GM21447 (cell line): ENCODE data around the gene CCDC91.
"Not testable (repeated sequence)": the region's sequence is repeated elsewhere in the genome, so short reads cannot be mapped to it uniquely, and the experiment has no call there.

Source experiments
- ATAC-seq: cut with Tn5 transposase; IDR thresholded peaks from one replicate; pipeline ENCODE4 v1.9.1; 2021; ENCODE audit not compliant: unreplicated experiment

Gene CCDC91

DNA sequence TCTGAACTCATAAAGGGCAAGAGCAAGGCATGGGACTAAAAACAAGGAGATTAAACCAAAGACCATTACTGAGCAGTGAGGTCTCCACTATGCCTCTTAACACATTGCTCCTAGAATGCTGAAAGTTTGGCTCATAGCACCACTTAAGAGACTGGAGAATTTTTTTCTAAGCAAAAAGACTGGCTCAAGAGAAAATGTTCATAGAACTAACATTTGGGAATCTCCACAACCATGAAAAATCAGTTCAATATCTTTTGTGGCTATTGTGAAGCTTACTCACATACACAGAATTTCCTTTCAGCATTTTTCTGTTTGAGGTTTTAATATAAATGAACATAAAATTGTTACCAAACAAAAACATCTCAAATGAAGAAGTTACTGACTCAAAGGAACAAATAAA, 255.8 kb downstream of the CCDC91 start:
- ATAC-seq: no peak

DNA sequence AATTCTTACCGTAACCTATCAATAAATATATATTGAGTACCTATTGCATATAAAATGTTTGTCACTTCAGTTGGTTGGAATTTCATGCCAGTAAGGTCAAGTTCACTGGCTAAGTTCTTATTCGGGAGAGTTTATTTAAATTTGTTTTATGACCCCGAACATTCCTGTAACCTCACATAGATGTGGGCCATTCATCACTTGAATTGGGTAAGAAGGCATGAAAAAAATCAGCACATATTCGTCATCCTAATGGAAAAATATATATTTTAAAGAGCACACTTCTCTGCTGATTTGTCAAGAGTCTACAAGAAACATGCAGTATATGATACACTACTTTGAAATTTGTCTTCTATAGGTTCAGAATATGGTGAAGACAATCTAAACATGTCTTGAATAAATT, 263.4 kb downstream of the CCDC91 start:
- no peak for ATAC-seq

DNA sequence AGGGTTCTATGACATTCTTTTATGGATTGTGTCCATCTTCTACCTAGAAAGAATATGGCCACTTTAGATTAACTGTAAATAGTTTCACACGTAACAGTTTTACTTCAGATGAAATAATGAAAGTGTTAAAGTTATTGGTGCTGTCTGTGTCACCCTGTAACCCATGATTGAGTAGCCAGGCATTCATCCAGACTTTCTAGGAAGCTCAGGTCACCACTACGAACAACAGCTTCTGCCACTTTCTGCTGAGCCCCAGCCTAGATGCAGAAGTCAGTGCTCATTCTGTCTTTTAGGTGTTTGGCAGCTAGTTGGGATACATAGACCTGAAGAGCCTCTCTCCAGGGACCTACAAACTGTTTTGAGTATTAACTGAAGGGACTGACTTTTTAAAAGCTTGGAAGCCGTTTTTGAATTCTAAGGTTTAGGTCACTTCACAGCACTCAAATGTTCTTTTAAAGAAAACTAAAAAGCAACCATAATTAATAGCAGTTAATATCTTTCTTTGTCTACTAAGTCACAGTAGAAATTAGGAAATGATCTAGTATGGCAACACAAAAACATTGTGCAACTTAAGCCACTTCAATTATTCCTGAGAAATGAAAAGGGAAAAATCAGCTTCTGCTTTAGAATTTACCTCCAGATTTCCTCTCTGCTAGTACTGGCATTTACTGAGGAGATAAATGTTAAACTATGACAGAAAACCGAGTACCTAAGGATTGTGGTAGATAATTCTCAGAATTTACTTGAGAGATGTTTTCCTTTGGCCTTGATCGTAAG, 266.9 kb downstream of the CCDC91 start:
- ATAC-seq: no peak

GRCh38 chr12:28457785-28458184, 267.5 kb downstream of the CCDC91 start:
- ATAC-seq: no peak

- no peak for ATAC-seq
Measured at GRCh38 chr12:28459481-28459880, 269.2 kb downstream of the CCDC91 start.

DNA sequence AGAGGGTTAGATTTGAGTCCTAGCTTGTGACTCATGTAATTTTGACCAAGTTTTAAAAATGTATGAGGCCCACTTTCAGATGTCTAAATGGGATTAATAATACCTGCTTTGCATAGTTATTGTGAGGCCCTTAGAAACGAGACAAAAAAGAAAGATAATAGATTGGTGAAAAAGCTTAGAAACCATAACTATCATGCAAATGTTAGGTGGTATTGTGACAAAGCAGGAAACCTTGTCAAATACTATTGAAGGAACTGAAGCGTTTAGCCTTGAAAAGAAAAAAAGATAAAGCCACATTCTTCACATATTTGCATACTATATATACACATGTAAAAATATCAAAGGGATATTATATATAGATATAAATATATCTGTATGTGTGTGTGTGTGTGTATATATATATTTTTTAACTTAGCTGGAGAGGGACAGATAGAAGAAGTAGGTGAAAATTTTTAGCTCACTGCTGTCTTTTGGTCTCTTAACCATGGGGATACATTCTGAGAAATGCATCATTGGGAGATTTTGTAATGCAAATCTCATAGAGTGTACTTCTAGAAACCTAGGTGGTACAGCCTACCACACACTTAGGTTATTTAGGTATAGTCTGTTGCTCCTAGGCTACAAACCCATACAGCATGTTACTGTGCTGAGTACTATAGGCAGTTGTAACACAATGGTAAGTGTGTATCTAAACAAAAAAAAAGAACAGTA, 270.3 kb downstream of the CCDC91 start:
- ATAC-seq: no peak

DNA sequence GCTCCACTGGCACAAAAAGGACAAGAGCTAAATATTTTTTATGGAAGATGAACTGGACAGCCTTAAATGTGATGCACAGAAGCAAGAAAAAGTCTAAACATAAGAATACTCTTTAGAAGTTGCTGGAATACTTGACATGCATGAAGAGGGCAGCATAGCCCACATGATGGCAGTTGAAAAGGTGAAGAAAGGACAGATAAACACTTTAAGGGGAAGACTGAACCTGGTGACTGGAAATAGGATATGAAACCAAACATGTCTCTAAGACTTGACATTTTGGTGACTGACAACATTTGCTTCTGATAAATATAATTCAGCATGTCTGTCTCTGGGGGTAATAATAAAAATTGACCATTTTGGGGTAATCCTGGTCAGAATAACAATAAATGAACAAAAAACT, 273.1 kb downstream of the CCDC91 start:
- no peak for ATAC-seq

GRCh38 chr12:28471762-28472161, 281.5 kb downstream of the CCDC91 start:
- not testable (repeated sequence) for ATAC-seq

DNA sequence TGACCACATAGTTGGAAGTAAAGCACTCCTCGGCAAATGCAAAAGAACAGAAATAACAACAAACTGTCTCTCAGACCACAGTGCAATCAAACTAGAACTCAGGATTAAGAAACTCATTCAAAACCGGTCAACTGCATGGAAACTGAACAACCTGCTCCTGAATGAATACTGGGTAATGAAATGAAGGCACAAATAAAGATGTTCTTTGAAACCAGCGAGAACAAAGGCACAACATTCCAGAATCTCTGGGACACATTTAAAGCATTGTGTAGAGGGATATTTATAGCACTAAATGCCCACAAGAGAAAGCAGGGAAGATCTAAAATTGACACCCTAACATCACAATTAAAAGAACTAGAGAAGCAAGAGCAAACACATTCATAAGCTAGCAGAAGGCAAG, 285.9 kb downstream of the CCDC91 start:
- ATAC-seq: not testable (repeated sequence)

- not testable (repeated sequence) for ATAC-seq
Measured at GRCh38 chr12:28479097-28479496, 288.8 kb downstream of the CCDC91 start.

DNA sequence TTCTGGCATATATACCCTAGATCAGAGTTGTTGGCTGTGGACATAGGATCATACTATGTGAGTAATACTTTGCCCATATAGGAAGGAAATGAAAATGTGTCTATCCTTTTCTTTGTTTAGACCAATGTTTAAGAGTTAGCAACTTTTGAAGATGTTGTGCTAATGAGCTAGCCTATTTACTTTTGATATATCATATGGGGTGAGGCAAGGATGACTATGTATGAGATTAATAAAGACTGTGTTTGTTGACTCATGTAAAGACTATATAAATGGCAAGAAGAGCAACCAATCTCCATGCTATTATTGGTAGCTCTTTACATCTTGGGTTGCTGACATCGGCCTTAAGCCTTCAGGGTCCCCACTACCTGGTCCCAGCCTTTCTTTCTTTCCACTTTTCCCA, 289.4 kb downstream of the CCDC91 start:
- no peak for ATAC-seq

GRCh38 chr12:28484156-28484555, 293.9 kb downstream of the CCDC91 start:
- no peak for ATAC-seq

DNA sequence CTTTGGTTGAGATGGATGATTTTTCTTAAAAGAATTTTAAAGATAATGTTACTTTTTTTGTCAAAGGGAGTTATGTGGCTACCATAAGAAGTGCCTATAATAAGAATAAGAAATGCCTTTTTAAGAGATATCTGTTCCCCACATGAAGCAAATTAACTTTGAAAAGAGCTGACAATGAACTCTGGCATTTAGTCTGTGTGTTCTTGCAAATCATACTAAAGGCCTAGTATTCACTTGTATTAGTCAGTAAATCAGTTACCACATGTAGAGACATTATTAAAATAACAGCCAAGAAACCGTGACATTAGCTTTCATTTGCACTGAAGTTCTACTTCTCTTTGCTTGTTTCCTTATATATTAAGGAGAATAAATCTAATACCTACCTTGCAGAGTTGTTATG, 296.3 kb downstream of the CCDC91 start:
- no peak for ATAC-seq

GRCh38 chr12:28489246-28489645, 299.0 kb downstream of the CCDC91 start:
- no peak for ATAC-seq

DNA sequence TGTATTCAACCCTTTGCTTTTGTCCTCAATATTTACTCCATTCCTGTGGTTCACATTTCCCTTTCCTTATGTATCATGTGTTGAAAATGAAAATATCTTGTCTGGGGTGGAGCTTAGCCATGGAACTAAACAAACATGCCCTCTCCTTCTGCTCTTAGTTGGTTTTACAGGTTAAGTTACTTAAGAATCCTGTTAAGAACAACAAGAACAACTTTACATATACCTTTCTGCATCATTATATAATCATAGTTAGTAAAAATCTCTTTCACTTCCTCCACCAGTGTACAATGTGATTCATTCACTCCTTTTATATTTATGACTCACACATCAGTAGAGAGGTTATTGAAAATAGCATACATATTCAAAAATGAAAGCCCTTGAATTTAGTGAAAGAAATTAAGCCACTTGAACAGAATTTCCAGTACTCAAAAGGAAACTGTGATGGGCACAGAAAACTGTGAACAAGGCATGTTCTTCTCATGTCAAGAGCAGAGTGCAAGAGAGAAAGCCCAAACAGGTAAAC, 307.7 kb downstream of the CCDC91 start:
- ATAC-seq: peak; percentile 94

DNA sequence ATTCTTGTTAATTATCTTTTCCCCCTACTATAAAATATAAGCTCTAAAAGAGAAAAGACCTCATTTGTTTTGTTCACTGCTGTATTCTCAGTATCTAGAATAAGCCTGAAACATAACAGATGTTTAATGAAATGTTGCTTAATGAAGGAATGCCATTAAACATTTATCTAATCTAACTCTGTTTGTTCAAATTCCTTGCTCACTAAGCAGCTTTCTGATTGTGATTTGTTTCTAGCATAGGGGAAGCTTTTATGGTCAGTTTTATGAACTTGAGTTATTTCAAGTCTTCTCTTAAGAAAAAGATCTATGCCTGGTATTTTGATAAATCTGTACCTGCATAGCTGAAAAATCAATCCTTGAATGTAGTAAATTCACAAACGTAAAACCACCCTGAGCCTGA, 308.6 kb downstream of the CCDC91 start:
- ATAC-seq: no peak

- no peak for ATAC-seq
Measured at GRCh38 chr12:28500373-28501024, 310.2 kb downstream of the CCDC91 start.

DNA sequence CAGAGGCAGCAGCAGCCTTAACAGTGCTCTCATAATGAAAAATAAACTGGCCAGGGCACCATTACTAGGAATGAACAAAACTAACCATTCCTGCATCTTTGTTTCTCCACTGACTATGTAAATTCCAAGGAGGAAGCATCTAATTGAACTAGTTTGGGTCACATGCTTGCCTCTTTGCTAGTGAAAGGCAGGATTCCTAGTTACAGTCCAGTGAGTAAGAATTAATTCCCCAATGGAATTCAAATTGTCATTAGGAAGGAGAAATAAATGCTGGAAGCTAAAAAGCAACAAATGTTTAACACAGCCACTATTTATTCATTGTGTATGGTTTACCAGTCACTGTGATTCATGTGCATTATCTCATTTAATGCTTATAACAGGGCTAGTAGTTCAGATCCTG, 316.0 kb downstream of the CCDC91 start:
- ATAC-seq: no peak

DNA sequence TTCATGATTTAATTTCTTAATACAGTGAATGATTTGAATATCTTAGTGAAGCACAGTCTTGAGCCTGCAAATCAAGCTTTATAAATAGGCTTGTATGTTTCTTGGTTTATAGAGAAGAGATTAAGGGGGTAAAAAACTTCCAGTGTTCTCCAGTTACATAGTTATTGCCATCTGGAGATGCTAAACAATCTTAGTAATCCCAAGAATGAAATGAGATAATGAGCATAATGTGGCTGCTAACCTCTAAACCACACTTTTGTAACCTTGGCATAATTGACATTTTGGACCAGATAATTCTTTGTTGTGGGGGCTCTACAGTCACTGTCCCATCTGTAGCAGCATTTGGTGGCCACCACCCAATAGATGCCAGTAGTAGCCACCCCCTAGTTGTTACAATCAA, 316.8 kb downstream of the CCDC91 start:
- no peak for ATAC-seq

DNA sequence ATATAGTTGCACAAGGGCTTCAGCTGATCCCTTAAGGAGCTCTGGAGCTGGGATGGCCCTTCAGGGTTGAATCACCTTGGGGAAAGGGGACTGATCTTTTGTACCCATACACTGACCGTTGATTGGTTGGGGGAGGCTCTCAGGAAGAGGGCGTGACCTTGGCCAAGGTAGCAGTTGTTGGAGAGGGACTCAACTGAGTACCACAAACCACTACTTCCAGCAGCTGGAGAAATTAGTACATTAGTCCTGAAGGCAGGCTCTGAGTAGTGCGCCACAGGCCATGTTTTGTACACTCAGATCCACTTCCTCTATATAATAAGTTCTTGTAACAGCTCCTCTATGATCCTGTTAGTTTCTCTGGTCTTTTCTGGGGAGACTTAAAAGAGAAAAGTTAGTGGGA, 317.6 kb downstream of the CCDC91 start:
- ATAC-seq: no peak

GRCh38 chr12:28512406-28512805, 322.1 kb downstream of the CCDC91 start:
- ATAC-seq: no peak

GRCh38 chr12:28512876-28513275, 322.6 kb downstream of the CCDC91 start:
- ATAC-seq: no peak
